ENCODE data around the gene DLX1. TPM values are rescaled to one million over a fixed set of nuclear protein-coding genes. Genes with fewer than 3 reads are reported as not detected.
"Not testable (repeated sequence)": the region's sequence is repeated elsewhere in the genome, so short reads cannot be mapped to it uniquely, and the experiment has no call there.

DLX1 gene
- total RNA-seq, 2 experiments from 2014 or later = not detected

DNA sequence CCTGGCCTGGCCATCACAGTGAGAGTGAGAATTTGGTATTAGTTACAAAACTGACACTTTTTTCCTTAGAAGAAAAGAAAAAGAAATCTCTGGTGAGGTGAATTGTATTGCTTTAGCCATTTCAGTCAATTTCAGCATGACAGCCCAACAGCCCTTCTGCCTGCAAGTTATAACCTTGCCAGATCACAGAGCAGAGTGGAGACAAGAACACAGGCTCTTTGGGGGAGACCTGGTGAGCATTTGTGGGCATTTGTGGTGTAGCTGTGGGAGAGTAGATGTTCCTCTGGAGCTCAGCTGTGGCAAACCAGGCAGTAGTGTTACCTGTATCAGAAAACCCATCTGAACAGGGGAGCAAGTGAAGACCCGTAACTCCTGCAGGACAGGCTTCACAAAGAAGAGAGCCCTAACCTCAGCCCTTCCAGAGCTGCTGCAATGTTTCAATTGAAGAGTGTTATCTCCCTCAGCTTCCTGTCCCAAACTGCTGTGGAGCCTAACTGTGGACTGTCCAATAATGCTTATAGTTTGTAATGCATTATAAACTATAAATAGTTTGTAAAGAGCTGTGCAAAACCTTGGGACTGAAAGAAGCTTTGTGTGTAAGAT lies 22.8 kb upstream of the DLX1 start:
- POLR2A ChIA-PET = no interaction called here

DNA sequence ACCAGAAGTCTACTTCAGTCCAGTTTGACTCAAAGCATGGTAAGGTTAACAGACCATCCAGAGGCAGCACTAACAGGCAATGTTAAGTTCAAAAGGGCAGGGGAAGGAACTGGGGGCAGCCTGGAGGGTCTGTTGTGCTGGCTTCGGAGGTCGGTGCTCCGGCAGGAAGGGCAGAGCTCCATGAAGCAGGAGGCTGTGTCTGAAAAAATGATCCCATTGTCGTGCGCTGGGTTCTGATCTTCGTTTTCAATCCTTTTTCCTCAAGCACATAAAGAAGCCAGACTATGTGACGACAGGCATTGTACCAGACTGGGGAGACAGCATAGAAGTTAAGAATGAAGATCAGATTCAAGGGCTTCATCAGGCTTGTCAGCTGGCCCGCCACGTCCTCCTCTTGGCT lies 21.9 kb upstream of the DLX1 start:
- CTCF ChIA-PET = no interaction called here
- POLR2A ChIA-PET = no interaction called here

More for the DNA sequence above, 22.8 kb upstream of the DLX1 start:
- CTCF ChIA-PET = no interaction called here

DNA sequence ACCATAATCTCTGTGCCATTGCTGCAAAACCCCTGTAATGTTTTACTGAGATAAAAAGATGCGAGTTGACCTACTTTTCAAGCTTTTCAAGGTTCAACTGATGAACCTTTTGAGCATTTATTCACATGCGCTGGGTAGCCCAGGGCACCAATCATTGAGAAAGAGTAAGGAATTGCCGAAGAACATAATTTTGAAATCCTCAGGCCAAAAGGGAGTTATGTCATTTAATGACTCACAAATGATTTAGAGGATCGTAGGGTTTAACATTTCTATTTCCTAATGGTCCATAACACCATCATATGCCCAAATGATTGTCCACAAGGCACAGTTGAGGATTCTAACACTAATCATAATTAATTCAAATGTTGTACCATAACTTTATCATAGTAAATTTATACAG lies 20.2 kb upstream of the DLX1 start:
- CTCF ChIA-PET = no interaction called here
- POLR2A ChIA-PET = no interaction called here

DNA sequence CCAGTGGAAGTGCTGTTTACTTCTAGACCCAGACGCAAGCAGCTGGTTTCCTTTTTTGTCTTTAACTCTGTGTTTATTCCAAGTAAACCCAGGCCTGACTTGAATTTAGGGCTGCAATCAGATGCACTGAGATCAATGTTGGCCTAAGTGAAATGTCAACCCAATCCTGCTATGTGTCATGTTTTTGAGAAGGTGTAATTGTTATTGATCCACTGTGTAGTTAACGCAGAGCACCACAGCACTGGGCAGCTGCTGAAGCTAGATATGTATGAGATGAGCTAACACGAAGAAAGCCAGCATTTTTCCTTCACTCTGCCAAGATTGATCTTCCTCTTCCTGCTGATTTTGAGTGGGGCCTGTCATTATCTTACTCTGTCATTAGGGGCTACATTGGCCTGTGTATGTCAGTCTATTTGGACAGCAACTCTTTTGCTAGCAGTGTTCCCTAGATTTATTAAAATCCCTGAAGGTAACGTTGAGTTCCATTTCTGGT lies 18.9 kb upstream of the DLX1 start:
- CTCF ChIA-PET = no interaction called here
- POLR2A ChIA-PET = no interaction called here

DNA sequence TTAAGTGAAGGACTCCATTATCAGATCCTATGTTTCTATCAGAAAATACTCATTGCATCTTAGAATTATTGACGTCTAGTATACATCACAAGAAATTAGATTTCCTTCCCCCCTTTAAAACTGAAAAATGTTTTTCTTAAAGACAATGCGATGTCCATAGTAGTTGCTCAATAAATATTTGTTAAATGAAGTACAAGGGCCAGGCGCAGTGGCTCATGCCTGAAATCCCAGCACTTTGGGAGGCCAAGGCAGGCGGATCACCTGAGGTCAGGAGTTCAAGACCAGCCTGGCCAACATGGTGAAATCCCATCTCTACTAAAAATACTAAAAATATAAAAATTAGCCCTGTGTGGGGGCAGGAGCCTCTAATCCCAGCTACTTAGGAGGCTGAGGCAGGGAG lies 17.4 kb upstream of the DLX1 start:
- CTCF ChIA-PET = not testable (repeated sequence)

DNA sequence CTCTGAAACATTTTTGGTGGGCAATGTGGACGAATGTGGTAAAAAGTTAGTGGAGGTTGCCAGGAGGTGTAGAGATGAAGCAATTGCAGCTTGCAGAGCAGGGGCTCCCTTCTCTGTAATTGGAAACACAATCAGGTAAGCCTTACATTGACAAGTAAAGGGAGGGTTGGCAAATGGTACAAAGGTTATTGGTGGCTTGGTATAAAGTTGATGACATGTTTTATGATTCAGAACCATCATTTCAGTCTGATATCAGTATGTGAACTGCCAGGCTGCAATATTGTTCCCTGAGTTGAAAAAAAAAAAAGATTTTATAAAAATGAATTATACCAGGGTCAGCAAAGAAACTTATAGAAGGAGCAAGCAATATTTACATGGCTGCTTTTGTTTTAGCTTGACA lies 14.4 kb upstream of the DLX1 start:
- ChIA-PET POLR2A (no interaction called here), CTCF (no interaction called here)

More for the DNA sequence above, 17.4 kb upstream of the DLX1 start:
- POLR2A ChIA-PET = not testable (repeated sequence)

DNA sequence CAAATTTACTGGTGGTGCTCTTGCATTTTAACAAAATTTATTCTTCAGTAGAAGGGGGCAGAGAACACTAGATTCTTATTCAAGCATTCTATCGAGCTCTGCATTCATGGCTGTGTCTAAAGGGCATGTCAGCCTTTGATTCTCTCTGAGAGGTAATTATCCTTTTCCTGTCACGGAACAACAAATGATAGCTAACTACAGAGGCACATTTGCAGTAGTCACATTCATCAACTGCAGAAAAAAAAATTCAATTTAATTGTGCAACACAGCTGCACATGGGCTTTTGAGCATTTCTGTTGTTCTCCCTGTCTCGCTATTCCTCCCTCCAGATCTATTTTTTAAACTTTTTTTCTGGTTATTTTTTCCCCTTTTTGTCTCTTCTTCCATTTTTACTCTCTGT lies 13.0 kb upstream of the DLX1 start:
- ChIA-PET POLR2A (no interaction called here), CTCF (no interaction called here)

DNA sequence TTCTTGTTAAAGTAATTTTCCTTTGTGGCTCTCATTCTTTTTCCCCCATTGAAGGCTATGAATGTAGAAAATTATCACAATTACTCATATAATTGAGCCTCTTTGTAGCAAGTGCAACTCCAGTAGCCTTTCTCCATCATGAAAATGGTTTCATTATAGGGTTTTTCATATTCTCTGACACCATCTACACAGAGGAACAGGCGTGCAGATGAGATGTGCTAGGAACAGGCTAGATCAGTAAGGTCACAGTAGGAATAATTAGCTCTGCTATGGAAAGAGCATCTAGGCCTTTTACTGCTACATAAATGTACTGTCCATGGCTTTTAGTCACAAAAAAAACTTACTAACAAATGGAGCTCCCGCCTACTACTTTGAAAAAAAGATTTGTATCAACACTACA lies 12.6 kb upstream of the DLX1 start:
- POLR2A ChIA-PET = no interaction called here

DNA sequence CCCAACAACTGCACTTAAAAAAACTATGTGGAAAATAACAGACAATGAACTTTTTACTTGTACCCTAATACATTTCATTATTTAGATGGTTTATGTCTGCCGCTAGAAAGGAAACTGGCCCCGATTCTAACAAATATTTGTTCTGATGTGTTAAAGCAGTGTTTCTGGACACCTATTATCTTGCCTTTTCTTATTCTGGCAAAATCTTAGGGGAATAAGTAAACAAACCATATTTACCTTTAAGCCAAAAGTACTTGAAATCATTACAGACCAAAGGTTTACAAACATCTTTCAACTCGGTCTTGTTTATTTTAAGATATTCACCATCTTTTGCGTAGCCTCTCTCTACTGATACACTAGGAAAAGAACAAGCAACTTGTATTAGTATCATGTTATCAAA lies 11.8 kb upstream of the DLX1 start:
- POLR2A ChIA-PET = no interaction called here
- CTCF ChIA-PET = no interaction called here

More for the DNA sequence above, 12.6 kb upstream of the DLX1 start:
- CTCF ChIA-PET = no interaction called here

DNA sequence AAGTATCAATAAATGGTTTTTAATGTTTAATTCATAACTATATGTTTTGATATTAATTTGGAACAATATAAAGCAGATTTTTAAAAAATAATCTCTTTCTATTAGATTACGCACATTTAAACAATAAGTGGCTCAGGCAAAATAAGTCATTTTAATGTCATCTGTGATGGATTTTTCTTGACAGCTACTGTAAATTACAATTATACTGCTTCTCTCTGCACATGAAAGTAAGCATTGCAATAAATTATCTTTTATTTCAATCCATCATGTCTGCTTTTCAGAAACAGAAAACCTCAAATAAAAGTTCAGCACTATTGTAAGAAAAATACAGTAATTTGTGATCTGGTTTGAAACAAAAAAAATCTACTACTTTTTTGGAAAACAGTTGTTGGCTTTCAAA lies 11.1 kb upstream of the DLX1 start:
- ChIA-PET CTCF (no interaction called here), POLR2A (no interaction called here)

DNA sequence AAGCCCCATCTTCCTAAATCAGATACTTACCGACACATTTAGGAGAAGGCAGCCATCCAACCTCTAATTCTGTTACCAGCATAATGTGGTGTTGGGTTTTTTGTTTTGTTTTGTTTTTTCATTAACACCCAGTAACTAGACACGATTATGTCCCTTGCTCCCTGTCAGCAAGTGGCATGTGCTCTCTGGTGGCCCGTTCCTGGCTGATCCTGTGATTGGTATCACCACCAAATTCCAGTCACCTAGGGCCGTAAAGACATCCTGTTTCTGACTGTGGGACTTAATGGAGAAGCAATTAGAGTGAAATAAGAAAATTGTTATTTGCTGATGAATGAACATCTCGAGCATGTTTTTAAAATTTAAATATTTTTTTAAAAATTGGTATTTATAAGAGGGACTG lies 5.9 kb upstream of the DLX1 start:
- POLR2A ChIA-PET = no interaction called here
- CTCF ChIA-PET = interaction anchor here (0.7 kb wide), 1 partner anchor 27 kb away, joined by 3 read pairs; no protein-coding TSS in a partner anchor

DNA sequence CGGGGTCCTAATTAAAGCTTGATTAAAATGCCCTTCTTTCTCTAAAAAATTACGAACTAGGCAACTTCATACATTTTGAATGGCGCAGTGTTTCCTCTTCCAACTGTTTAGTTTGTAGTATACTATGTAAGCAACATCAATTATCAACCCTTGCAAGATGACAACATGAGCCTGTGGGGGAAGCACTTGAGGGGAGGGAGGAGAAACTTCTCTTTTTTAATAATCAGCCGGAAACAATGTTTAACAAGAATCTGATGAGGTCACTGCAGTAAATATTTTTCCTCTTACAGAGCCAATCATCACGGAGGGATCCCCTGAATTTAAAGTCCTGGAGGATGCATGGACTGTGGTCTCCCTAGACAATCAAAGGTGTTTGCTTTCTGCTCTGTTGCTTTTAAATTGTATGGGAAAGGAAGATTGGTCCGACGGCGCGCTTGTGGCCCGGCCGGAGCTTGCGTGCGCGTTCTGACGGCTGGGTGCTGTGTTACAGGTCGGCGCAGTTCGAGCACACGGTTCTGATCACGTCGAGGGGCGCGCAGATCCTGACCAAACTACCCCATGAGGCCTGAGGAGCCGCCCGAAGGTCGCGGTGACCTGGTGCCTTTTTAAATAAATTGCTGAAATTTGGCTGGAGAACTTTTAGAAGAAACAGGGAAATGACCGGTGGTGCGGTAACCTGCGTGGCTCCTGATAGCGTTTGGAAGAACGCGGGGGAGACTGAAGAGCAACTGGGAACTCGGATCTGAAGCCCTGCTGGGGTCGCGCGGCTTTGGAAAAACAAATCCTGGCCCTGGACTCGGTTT lies 5.3 kb upstream of the DLX1 start:
- CTCF ChIA-PET = no interaction called here
- POLR2A ChIA-PET = interaction anchor here (0.5 kb wide), 1 partner anchor 556 kb away, joined by 7 read pairs; no protein-coding TSS in a partner anchor

DNA sequence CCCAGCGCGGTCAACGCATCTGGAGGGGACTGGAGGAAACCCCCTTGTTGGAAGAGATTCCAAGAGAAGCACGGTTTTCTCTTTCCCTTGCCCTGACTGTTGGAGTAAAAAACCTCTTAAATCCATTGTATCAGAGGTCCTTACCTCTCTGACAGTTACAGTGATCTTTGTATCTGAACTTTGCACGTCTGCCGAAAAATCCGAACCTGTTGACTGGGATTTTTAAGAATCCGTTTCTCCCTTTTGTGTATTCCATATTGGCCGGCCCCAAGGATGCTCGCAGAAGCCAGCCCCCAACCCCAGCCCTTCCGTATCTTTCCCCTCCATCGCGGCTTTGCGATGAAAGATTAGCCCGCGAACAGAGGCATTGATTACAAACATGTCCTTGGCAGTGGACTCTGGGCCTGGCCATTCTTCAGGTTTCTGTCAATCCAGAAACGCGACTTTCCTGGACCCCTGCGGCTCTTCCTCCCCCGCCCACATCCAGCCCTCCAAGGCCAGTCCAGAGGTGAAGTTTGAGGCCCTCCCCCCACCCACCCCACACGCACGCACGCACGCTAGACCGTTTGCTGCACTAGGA lies 4.6 kb upstream of the DLX1 start:
- ChIA-PET CTCF (interaction anchor here (0.9 kb wide), 1 partner anchor 19 kb away, joined by 3 read pairs; no protein-coding TSS in a partner anchor), POLR2A (interaction anchor here (0.5 kb wide), 1 partner anchor 556 kb away, joined by 7 read pairs; no protein-coding TSS in a partner anchor)

DNA sequence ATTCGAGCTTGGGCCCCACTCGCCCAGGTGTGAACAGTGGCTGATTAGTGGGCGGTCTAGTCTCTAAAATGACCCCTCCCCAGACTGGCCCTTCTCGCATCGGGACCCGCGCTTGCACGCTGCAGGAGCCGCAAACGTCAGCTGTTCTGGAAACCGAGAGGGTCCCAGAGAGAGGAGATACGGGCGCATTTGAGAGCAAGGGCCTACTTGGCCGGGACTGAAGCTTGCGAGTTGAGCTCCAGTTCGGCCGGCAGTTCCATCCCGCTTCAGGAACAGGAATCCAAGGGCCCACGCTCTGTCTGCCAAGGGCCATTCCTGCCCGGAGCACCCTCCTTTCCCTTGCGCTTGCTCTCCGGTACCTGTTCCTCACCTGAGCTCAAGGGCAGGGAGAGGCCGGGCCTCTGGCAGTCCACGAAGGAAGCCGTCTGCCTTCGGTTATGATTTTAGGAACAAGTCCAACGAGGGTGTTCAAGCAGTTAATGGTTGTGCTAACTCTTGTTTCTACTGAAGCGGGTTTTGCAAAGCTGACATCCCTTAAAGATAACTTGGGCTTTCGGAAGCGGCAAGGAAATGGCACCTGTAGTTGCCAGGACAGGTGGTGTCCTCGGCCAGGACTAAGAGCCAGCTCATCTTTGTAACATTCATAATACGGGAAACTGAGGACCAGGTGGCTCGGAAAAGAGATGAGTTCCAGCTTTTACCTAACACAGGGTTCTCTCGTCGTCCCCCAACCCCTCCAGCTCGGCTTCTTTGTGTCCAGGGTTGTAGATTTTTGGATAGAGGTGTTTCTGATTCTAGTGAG lies 3.9 kb upstream of the DLX1 start:
- ChIA-PET CTCF (interaction anchor here (0.9 kb wide), 1 partner anchor 18 kb away, joined by 3 read pairs; no protein-coding TSS in a partner anchor), POLR2A (interaction anchor here (1.1 kb wide), 1 partner anchor 392 kb away, joined by 3 read pairs; no protein-coding TSS in a partner anchor)

DNA sequence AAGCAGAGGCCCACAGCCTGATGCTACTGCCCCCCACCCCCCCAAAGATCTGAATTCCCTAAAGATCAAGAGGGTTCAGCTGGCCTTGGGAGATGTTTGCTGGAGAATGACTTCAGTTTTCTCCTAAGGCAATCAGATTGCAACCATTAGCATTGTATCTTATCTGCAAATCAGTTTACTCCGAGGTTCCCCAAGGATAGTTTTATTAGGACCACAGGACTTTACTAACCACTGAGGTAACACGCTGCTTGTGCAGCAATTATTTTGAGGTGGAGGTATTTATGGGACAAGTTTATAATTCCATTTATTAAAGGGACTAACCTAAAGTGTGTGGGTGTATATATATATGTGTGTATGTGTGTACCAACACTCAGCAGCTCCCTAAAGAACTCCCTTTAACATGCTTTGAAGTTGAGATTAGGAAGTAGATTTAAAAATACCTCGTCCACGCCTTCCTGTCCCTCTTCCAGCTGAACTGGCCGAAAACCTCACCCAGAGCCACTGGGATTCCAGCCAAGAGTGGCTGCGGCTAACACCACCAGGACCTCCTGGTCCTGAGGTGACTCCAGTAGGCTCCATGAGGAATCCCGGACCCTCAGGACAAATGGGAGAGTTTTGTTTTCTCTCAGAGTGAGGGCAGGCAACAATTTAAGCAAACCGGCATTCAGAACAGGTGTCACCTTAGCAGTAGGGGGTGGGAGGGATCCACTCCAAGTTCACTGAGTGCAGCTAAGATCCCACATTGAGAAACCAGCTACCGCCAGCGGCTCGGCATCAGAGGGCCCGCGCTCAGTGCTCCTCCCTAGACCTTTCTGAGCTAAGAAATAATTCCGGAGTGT lies 3.0 kb upstream of the DLX1 start:
- CTCF ChIA-PET = interaction anchor here (0.7 to 0.8 kb wide), 2 partner anchors 24 to 381 kb away, joined by 3 to 5 read pairs; no protein-coding TSS in a partner anchor
- POLR2A ChIA-PET = interaction anchor here (1.1 kb wide), 1 partner anchor 393 kb away, joined by 3 read pairs; no protein-coding TSS in a partner anchor

DNA sequence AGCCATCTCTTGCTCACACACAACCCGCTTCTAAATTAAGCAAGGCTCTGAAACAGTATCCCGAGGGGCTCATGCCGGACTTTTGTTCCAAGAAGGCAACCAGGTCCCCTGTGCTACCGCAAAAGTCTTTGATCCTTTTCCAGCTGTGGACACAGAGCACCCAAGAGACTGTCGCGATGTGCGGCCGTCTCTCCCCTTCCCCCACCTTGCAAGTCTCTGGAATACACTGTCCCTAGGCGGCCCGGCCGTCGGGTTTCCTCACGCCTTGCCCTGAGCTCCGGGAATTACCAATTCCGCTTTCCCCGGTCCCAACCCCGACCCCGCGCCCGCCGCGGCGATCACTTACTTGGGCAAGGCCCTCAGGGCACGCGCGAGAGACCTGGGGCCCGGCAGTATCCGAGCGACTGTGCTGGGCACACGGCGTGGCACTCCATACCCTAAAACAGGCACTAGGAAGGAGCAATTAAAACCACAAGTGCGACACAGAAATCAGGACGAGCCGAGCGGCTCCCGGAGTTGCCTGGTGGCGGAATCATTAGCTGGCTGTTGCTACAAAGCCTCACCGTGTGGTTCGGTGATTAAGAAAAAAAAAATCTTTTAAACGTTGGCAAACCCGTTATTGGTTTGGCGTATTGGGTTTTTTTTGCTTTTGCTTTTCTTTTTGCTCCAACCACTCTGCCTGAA lies 2.2 kb upstream of the DLX1 start:
- ChIA-PET POLR2A (no interaction called here), CTCF (interaction anchor here (0.7 to 0.8 kb wide), 2 partner anchors 24 to 380 kb away, joined by 3 to 5 read pairs; no protein-coding TSS in a partner anchor)

DNA sequence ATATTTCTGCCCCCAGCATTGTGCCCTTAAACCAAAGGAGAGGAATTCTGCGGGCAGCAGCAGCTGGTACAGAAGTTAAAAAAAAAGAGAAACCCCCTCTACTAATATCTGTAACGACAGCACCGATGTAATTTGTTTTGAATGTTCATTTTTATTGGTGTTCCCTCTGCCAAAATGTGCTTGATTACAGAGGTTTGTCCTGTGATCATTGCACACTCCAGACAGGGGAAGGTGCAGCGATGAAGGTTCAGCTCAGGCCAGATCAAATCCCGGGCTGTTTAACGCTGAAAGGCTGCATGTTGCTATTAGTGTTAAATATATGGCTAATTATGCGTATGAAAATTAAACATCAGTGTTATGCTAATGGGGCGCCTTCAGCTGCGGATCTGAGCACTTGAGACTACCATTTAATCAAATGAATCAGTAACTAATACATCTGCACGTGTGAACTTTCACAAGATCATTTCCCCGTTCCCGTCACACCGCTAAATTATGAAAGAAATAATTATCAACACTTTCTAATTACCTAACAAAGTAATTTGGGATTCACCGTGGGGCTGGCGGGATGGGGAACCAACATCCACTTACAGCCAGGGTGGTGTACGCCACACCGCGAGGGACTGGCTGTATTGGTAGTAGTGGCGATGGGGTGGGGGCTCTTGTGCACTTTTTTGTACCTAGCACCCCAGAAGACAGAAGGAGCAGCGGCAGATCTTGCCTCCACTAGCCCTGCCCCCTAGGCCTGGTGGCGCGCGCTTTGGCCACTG lies 1.5 kb upstream of the DLX1 start:
- ChIA-PET CTCF (no interaction called here), POLR2A (no interaction called here)

DNA sequence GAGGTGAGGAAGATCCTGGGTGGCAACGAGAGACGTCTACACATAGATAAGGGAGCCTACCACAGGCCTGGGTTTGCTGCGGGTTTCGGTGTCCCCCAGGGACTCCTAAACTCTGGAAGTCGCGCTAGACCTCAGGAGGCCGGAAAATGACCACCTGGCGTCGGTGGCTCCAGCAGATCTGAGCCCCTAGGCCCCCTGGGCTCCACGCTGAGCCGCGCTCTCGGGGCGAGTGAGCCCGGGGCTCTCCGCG lies 987 bp upstream of the DLX1 start:
- POLR2A ChIA-PET = no interaction called here
- CTCF ChIA-PET = no interaction called here
